NCI-H2227 (cell line): ENCODE measurements around the gene PKNOX2.

ENCODE experiments used
- DNase-seq: peaks from one replicate; lab custom pipeline; 2025; ENCODE audit not compliant: unreplicated experiment; lab: John Stamatoyannopoulos, UW

PKNOX2 gene

GRCh38 chr11:125164422-125165110 is at the start of gene PKNOX2:
TSS of gene PKNOX2 (plus strand) at chr11:125164751. CDS start at chr11:125351306, 186,555 bp downstream.
- DNase-seq, result peak; percentile 76

GRCh38 chr11:125117429-125117828 is 47.1 kb upstream of the PKNOX2 start:
- no peak for DNase-seq

- DNase-seq, result no peak
Observed at GRCh38 chr11:125123194-125123946, 41.2 kb upstream of the PKNOX2 start.

GRCh38 chr11:125123947-125124617 is 40.5 kb upstream of the PKNOX2 start:
- DNase-seq, result no peak

DNA sequence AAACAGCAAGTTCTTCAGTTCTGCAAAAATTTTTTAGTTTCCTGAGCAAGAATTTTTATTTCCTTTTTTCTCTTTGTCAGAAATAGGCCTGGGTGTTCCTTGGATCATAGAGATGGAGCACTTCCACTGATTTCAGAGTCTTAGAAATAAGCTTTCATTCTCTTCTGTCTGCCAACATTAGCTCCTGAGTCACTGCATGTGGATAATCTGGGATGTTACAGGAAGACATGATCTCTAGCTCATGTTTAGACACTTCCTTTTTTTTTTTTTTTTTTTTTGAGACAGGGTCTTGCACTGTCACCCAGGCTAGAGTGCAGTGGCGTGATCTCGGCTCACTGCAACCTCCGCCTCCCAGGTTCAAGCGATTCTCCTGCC is 39.9 kb upstream of the PKNOX2 start:
- no peak for DNase-seq

DNA sequence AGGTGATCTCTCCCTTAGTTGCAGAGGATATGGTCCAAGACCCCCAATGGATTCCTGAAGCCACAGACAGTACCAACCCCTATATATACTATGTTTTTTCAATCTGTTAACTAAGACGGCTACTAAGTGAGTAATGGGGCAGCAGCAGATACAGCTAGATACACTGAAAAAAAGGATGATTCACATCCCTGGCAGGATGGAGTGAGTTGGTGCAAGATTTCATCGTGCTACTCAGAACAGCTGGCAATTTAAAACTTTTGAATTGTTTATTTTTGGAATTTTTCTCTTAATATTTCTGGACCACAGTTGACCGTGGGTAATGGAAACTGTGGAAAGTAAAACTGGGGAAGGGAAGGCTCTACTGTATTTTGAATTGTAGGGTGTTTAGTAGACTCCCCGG is 36.1 kb upstream of the PKNOX2 start:
- no peak for DNase-seq

GRCh38 chr11:125129316-125129993 is 35.1 kb upstream of the PKNOX2 start:
- no peak for DNase-seq

DNA sequence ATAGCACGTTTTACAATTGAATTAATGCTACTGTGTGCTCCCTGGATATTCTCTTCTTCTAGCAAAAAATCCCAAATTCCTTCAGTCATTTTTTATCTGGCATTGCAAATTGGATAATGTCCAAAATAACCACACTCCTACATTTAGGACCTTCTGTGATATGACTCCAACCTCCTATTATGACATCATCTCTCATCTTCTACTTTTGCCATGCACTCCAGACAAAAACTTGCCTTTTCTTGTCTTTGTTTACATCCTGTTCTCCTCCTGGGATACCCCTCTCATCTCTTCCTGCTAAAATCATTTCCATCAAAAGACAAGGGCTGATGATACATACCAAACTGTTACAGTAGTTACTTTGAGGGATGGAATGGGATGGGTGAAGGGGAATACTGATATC is 32.5 kb upstream of the PKNOX2 start:
- DNase-seq, result no peak

DNA sequence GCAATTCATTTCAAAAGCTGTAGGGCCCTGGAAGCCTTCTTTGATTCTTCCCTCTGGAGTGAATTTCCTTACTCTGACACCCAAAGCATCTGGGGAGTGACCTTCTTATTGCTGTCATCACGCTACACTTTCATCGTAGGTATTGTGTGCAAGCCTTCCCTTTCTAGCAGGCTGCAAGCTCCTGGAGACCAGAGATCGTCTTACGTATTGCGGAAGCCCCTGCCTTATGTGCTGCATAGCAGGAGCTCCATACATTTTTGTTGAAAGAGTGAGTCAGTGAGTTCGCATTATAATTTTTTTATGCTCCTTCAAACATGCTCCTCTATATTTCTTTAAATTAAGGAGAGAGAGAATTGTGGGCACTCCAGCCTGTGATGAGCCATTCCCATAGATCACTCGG is 32.0 kb upstream of the PKNOX2 start:
- DNase-seq, result no peak

GRCh38 chr11:125136001-125136400 is 28.6 kb upstream of the PKNOX2 start:
- no peak for DNase-seq

DNA sequence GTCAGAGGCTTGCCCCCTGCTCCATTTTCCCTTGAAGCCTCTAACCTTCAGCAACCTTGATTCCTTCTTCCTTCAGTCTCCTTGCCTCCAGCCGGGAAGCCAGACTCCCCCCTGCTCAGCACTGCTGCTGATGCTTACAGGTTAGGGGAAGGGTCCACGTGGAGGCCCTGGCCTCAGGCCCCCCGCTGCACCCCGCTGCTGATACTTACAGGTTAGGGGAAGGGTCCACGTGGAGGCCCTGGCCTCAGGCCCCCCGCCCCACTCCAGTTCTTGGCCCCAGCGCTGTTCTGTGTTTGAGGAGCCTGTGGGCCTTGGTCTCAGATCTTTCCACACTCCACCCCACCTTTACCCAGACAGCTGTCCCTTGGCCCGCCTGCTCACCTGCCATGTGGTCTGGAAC is 25.6 kb upstream of the PKNOX2 start:
- no peak for DNase-seq

GRCh38 chr11:125139778-125140177 is 24.8 kb upstream of the PKNOX2 start:
- DNase-seq, result no peak

- DNase-seq, result peak; percentile 25
Observed at GRCh38 chr11:125140233-125140632, 24.3 kb upstream of the PKNOX2 start.

- no peak for DNase-seq
Observed at GRCh38 chr11:125141178-125141577, 23.4 kb upstream of the PKNOX2 start.

- peak; percentile 22 for DNase-seq
Observed at GRCh38 chr11:125141686-125142535, 22.6 kb upstream of the PKNOX2 start.

- no peak for DNase-seq
Observed at GRCh38 chr11:125146232-125146631, 18.3 kb upstream of the PKNOX2 start.

DNA sequence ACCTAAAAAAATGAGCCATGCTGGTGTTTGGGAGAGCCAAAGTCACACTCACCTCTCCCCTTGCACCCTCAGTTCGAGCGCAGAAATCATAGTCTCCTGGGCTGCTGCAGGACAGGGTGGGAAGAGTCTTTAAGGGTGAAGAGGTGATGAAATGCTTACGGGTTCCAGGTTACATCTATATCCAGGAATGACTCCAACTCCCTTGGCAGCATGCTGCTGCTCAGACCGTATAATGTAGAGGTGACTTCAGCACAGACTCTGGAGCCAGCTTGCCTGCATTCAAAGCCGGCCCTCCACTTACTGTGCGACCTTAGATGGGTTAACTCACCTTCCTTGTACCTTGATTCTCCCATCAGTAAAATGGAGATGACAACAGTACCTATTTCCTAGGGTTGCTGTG is 17.3 kb upstream of the PKNOX2 start:
- DNase-seq, result no peak

DNA sequence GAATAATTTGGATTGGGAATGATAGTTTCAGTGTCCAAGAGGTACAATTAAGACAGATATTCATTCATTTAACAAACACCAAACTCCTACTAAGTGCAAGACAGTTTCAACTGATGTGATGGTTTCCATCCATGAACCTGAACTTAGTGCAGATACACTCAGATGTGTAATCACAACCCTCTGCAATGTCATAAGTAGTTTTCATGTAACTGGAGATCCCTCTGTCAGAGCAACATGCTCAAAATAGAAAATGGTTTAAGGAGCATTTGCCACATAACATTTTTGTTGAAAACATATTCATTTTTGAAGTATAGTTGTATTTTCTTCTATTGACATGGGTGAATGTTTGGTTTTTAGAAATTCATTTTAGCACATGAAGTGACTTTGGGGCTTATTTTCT is 16.5 kb upstream of the PKNOX2 start:
- DNase-seq, result no peak

GRCh38 chr11:125148743-125149142 is 15.8 kb upstream of the PKNOX2 start:
- DNase-seq, result no peak

GRCh38 chr11:125153837-125154236 is 10.7 kb upstream of the PKNOX2 start:
- no peak for DNase-seq
